ENCODE data around the gene MS4A7.
"Not testable (repeated sequence)": the region's sequence is repeated elsewhere in the genome, so short reads cannot be mapped to it uniquely, and the experiment has no call there.

Gene MS4A7, protein sequence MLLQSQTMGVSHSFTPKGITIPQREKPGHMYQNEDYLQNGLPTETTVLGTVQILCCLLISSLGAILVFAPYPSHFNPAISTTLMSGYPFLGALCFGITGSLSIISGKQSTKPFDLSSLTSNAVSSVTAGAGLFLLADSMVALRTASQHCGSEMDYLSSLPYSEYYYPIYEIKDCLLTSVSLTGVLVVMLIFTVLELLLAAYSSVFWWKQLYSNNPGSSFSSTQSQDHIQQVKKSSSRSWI

DNA sequence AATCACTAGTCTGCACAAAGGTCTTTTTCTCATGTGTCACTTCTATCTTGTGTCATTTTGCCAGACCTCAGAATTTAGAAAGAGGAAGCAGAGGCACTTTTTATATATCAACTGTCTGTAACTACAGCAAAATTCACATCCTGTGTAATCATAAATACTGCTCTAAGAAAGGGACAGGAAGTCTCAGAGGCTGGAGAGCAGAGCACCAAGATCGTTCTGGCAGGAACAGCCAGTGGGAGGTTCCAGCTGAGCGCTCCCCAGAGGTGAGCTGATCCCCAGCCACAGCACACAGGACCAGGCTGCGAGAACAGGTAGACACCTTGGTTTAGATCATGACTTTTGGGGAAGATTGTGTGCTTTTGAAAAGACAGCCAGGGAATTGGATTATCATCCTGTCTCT, at the start of gene MS4A7:
TSS of gene MS4A7 (plus strand) at position 179 of the 400 bp plus-strand sequence. CDS start 4,610 bp downstream, outside the sequence.
- DNase-seq = no peak

DNA sequence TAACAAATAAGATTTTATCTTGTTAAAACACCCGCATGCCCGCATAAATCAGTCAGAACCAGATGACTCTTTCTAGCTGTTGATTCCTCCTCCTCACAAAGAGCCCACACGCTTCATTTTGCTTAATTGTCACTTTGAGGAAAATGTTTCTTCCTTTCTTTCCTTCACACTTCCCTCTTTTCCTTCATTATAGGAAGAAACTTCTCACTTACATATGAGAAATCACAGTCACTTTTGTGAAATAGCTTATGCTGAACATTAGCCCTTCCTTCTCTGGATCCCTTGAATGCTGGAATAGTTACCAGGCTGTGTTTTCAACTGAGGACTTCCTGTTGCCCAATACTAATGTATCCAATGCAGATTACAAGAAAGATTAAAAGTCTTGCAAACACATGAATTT, 45.5 kb upstream of the MS4A7 start:
- no peak for DNase-seq

DNA sequence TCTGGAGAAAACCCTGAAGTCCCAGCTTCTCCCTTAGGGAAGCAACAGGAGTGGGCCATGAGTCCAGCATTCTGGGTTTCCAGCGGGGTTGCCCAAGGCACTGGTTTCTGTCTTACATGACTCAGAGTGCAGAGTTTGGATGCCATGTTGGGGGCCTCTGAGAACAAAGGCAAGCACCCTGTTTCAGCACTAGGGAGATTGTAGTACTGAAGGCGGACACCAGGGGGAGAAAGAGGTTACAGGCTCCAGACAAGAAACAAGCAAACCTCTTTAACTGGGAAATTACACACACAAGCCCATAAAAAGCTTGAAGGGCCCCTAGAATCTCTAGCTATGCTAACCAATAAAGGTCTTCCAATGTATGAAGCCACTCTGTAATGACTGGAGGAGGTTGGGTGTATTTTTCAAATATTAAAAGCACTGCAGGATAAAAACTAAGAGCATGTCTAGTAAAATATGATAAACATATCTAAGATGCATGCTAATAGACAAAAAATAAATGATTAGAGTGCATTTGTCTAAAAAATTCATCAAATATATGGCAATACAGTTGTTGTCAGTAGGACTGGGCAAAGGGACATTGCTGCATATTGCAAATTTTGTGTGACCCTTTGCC, 44.2 kb upstream of the MS4A7 start:
- DNase-seq = peak; percentile 24 to 46

DNA sequence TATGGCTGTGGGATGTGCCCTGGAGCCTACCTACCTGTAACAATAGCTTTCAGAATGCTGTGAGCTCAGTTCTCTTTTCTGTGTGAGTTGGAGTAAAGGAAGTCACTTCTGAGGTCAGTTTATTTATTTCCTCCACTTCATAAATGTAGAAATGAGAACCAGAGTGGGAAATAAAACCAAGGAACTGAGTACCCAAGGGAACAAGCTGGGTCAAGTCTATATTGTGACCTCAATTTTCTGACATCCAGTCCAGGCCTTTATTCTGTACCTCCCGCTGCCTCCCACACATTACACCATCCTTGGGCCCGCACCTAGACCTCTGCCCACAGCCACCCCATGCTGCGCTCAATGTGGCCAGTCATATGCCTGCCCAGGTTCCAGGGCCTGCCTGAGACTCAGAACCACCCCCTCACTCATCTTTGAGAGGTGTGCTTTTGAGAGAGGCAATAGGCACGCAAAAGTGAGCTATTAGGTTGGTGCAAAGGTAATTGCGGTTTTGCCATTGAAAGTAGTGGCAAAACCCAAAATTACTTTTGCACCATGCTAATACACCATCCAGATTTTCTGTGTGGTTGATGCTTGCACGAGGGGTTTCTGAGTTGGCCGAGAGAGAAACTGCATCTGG, 41.5 kb upstream of the MS4A7 start:
- no peak for DNase-seq

DNA sequence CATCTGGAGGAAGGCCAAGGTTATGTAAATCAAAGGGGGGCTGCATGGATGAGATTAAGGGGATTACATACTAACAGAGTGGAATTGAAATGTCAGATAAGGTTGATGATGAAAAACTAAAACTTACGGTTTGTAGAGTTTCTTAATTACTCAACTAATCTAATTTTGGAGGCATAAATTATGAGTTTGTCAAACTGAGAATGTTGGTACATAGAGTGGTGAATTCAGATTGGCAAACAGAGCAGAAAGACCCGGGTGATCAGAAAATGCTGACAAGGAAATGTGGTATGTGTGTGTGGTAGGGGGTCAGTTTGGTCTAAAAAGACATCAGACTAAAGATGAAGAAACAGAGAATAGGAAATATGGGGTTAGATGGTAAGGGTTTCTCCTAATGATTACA, 40.3 kb upstream of the MS4A7 start:
- DNase-seq = no peak

DNA sequence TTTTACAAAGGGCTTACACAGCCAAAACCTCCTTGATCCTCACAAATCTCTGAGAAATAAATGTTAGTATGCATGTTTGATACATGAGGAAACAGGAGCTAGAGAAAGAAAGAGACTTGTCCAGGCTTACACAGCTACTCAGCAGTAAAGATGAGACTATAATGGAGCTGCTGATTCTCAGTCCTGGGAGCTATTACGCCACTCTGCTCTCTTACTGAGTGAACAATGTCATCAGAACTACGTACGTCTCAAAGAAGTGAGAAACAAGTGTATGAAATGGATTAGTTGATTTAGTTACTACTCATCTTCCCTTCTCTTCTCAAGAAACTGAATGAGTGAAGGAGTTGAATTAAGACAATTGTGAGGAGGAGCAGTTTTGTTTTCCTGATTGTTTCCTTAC, 39.0 kb upstream of the MS4A7 start:
- no peak for DNase-seq

DNA sequence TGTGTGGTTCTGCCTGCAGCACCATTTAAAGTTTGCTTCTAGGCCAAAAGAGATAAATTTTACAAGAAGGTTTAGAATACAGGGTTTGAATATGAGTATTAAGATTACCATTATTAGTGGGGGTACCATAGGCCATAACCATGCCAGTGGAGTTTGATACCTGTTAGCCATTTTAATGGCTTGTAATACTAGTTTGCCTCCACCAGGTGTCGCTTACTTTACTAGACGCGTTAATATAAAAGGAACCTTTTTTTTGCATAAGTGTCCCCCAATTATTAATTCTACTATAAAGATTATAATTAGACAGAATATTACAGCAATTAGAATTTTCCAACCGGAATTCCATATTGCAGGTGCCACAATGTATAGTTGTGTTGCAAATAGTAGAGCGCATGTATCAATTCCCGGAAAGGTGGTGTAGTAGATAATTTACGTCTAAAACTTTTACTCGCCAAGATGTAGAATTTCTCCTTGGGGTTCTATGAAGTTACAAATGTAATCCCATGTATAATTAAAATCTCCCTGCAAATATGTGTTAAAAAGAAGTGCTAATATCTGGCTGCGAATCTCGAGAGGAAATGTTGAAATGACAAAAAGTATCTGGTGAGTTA, 35.1 kb upstream of the MS4A7 start:
- no peak for DNase-seq

DNA sequence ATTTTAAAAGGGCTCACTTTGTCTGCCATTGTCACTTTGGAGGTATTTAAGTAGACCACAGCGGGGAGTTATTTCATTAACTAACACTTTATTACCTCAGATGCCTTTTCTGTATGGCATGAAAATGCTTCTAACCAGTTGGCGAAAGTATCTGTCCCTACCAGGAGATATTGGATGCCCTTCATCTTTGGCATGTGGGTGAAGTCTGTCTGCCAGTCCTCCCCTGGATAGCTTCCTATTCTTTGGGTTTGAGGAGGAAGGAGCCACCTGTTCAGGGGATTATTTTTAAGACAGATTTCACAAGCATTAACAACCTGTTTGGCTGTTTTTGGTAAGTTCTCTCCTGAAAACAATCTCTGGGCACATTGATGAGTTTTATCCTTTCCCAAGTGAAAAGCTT, 34.2 kb upstream of the MS4A7 start:
- no peak for DNase-seq

DNA sequence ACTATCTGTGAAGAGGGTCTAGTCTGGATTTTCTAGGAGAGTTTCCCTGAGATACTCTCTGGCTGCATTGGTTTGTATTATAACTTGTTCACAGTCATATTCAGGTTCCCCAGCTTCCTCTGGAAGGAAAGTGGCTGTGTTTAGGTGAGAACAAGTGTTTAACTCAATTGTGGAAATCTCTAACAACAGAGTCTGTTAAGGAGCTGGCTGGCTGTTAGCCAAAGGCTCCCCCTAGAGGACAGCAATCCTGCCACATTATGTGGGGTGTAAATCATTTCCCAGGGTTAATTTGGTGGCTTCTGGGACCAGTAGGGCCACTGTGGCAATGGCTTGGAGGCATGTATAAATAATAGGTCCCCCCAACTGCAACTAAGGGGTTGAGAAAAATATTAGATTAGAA, 32.8 kb upstream of the MS4A7 start:
- peak in 1 of 2 experiments; percentile 3 for DNase-seq

DNA sequence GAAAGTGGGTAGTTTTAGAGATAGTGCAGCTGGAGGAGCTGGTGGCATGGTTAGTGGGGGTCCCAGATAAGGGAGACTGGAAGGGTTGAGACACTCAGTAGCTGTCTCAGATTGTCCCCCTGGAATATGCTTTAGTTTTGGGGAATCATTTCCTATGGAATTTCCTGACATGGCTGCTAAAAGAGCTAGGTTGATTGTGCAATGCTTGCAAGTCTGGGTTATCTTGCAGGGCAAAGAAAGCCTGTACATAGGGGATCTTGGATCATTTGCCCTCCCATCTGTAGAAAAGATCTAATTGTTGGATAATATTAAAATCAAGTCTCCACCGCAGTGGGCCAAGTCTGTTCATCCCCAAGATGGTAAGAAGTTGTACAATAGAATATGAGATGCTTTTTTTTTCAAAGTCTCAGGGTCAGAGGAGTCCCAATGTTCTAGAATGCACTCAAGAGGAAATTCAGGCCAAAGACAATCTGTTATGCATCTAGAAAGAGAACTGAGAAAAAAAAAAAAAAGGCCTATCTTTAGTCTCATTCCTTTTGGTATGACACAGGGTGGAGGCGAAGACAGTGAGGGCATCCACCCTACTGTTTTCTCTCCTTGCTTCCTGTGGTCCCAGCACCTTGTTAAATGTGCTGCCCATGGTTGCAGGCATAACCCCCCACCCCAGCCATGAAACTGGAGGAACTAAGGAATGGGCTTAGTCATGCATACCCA, 31.1 kb upstream of the MS4A7 start:
- no peak for DNase-seq

DNA sequence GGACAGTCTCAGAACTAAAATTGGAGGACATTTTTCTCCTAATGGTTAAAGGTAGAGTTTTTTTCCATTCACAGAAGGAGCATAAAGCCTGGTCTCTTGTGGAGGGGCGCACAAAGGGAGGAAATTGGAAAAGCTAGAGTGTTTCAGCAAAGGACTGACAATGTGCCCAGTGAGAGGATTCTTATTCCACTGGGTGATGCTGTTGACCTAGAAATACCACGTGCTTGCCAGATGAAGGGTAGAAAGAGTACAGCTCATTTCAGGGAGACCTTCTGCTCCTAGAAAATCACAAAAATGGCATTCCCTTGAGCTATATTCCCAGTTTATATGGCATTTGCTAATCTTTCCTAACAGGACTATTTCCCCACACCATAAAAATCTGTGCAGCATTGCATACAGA, 30.2 kb upstream of the MS4A7 start:
- no peak for DNase-seq

DNA sequence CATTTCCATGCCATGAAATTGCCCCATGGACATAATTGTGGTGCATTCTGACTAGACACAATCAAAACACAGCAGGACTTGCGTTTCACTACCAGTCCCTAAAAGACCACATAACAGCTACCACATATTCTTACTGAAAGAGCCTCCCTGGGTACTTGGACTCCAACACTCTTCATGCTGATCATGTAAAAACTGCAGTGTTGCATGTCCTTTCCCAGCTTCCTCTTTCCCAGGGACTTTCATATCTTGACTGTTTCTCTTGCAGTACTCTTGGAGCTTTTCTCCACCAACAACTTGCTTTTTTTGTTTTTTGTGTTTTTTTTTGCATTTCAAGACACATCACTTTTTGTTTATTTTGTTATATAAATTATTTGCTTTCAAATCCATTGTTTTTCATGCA, 28.3 kb upstream of the MS4A7 start:
- no peak for DNase-seq

DNA sequence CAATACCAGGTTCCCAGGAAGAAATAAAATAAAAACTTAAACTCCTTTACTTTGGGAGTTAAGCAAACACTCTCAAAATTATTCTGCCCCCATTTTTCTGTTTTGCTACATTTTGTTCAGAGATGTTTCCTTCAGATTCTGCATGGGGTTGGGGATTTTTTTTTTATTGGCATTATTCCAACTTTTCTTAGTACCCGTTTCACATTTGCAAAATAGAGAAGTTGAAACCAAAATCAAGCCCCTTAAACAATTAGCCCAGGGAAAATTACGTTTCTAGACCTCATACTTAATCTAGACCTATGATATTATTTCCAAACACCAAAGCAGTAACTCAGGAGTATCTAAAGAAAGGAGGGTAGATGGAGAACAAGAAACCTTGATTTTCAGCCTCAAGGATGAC, 20.6 kb upstream of the MS4A7 start:
- no peak for DNase-seq

DNA sequence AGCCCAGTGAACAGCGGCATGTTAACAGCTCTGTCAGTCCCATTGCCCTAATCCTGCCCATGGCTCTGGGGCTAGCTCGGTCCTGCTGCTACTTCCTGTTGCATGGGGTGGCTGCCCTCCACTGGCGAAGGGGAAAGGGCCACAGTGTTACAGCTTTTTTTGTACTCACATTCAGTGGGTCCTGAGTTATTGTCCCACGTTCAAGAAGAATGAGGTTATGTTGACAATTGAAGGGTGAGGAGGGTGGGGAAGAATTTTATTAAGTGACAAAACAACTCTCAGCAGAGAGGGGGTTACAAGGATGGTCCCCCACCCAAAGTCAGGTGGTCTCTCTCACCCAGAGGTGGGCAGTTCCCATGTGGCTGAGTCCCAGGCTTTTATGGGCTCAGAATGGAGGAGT, 17.7 kb upstream of the MS4A7 start:
- no peak for DNase-seq

DNA sequence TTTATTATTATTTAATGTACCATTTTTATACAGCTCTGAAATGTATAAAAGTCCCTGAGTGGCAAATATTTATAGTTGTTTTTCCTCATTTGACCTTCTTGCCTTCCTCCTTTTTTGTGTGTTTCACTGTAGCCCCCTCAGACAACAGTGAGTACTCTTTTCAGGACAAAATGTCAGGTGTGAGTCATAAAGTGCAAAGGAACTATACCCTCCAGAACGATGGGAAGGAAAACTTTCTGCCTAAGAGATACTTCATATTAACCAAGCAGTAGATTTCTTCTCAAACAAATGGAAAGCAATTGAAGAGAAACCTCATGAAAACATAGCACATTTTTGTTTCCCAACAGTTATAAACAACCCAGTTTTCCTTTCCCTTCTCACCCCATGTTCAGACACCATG, 16.1 kb upstream of the MS4A7 start:
- no peak for DNase-seq

DNA sequence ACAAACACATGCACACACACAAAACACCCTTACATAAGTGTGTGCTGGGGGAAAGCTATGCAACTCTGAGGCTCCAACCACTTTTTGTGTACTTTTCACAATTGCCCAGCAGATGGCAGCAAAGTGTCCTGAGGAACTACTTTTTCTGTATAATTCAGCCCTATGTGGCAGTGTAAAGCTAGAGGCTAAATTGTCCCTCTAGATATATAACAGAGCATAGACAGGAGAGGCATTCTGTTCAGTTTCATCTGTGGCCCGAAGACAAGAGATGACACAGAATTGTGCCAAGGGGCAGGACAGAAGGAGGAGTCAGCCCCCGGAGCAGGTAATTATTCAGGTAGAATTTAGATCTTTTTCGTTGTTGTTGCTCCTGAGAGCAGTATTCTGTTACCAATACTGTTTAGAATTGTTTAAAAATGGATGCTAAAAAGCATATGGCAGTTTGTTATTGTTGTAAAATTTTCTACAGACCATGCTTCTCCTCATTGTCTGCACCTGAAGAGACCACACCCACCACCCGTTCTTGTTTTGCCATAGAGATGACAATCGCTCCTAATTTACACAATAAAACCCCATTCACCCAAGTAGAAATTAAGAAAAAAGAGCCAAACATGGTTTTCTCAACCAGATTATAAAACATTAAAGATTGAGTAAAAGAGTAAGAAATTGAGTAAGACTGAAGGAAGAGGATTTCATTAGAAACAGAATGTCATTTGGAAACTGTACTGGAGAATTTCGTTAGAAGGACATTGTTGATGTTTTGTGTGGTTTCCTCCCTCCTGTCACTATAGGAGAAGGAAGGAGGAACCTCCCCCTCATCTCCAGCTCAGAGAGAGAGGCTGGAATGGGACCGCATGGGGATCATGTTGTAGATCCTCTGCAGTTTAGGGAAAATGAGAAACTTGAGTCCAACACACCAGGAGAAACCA, 14.5 kb upstream of the MS4A7 start:
- DNase-seq = peak; percentile 35 to 42

DNA sequence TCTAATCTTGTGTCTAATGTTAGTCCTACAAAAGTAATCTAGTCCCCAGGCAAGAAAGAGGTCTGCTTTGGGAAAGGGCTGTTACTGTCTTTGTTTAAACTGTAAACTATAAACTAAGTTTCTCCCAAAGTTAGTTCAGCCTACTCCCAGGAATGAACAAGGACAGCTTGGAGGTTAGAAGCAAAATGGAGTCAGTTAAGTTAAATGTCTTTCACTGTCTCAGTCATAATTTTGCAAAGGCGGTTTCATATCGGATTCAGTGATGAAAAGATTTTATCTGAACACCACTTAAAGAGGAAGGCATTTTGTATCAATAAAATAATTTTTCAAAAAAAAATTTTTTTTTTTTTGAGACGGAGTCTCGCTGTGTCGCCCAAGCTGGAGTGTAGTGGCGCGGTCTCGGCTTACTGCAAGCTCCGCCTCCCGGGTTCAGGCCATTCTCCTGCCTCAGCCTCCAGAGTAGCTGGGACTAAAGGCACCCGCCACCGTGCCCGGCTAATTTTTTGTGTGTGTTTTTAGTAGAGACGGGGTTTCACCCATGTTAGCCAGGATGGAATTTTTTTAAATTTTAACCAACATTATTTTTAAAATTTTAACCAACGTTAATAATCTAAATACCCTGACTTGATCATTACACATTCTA, 11.9 kb upstream of the MS4A7 start:
- DNase-seq = not testable (repeated sequence)

DNA sequence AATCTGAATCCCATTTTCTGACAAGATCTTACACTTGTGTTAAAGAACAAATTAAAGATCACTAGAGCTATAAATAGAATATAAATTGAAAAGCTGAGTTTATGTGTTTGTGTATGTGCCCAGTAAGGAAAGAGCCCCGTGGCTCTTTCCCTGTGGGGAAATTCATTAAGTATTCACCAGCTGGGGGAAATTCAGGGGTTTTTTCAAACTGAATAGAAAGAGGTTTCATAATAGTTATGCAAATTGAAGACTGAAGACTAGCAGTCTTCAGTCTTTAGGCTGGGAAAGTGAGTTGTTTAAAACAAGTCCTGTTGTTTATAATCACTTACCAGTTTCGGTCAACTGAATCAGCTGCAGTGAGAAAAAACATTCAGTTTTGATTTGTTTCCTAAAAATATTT, 11.3 kb upstream of the MS4A7 start:
- DNase-seq = no peak

DNA sequence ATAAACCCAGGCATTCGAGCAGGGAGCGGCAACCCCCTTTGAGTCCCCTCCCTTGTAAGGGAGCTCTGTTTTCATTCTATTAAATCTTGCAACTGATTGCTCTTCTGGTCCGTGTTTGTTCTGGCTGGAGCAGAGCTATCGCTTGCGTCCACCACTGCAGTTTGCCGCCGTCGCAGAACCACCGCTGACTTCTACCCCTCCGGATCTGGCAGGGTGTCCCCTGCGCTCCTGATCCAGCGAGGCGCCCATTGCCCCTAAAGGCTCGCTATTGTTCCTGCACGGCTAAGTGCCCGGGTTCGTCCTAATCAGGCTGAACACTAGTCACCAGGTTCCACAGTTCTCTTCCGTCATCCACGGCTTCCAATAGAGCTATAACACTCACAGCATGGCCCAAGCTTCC, 10.4 kb upstream of the MS4A7 start:
- no peak for DNase-seq

DNA sequence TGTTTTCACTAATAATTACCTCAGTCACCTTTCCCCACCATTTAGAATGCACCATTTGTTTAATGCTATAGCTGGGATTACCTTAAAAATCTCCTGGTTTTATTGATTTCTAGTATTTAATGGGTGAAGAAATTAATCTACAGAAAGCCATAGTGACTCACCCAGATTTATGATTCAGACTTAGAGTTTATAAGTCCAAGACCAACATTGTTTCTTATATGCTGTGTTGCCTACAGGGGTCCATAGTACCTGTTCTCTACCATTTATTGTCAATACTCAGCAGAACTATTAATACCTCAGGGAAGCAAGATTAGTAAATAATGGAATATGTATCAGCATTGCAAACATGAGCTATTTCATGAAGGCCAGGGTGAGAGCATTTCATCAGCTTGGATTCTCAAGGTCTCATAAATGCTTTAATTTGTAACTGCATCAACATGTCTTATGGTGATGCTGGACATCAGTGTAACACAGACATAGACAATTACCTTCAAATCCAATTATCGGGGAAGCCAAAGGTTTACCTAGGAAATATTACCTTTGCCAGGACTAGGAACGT, 8.0 kb upstream of the MS4A7 start:
- DNase-seq = no peak

DNA sequence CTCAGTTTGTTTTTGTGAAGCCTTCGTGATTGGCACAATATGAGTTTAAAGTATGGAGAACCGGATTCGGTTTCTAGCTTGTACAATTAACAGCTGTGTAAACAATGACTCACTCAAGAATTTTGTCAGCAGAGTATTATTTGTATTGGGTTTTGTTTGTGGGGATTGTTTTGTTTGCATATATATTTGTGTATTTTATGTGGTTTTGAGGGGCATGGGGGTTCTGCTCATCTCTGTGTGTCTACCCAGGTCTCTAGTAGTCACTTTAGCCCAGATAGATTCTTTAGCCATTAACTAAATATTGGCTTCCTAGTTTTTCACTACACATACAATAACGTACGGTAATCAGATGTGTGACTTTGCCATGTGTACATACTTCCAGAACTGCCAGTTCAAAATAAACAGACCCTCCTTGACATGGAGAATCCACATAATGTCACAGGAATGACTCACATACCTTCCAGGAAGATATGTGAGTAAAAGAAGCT, 7.5 kb upstream of the MS4A7 start:
- DNase-seq = no peak

All from stimulated activated CD4-positive, alpha-beta T cell treated with anti-CD3 and anti-CD28 coated beads, Interleukin-4, amount 100 ng/mL, for 4 hours (primary cell).